ENCODE data around the gene DHFR.
"Not testable (repeated sequence)": the region's sequence is repeated elsewhere in the genome, so short reads cannot be mapped to it uniquely, and the experiment has no call there.

Gene DHFR

DNA sequence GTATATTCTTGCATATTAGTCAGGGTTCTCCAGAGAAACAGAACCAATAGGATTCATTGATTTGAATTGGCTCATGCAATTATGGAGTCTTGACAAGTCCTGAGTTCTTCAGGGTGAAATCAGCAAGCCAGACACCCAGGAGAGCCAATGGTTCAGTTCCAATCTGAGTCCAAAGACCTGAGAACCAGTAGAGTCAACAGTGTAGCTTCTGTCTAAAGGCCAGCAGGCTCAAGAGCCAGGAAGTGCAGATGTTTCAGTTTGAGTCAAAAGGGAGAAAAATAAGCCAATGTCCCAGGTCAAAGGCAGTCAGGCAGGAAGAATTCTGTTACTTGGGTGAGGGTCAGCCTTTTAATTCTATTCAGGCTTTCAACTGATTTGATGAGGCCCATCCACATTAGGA, 47.0 kb downstream of the DHFR start:
- no peak for DNase-seq (ENCODE audit: low read depth)
- H3K4me3 ChIP-seq (ENCODE audit: low read depth, low read length): no peak overlapping the region

DNA sequence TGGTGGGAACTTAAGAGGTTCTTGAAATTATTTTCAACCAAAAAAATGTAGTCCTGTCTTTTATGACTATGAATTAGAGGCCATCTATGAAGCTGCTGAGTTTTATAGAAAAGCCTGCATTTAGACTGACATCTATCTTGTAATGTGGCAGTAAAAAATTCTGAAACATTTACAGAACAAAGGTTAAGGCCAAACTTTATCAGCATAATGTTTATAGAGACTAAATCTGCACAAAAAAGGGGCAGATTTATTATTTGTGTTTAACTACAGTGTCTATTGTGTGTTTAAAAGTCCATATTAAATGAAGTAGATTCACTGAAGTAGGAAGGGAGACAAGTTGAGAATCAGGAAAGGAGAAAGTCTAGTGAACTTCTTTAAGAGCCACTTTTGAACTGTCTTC, 47.4 kb downstream of the DHFR start:
- no peak for DNase-seq (ENCODE audit: low read depth)
- no peak overlapping the region for H3K4me3 ChIP-seq (ENCODE audit: low read depth, low read length)

DNA sequence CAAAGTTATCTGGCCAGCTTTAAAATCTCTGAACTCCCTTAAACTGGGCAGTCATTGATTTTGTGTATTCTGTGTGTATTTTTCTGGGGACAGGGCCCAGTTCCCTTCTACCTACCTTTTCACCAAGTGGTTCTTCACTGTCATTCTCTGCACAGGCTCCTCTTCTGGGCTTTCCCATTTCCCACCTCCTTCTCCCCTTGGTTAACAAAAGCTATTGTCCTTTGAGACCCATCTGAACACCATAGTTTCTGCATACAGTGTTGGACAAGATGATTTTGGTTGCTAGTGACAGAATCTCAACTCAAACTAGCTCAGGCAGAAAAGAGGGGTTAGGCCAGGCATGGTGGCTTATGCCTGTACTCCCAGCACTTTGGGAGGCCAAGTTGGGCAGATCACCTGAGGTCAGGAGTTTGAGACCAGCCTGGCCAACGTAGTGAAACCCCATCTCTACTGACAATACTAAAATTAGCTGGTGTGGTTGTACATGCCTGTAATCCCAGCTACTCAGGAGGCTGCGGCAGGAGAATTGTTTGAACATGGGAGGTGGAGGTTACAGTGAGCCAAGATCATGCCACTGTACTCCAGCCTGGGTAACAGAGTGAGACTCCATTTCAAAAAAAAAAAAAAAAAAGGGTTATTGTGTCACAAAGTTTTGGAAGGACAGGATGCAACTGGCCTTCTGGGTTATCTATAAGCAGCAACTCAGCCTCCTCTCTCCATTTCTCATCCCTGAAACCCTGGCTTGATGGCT, 53.7 kb downstream of the DHFR start:
- no peak for DNase-seq (ENCODE audit: low read depth)

DNA sequence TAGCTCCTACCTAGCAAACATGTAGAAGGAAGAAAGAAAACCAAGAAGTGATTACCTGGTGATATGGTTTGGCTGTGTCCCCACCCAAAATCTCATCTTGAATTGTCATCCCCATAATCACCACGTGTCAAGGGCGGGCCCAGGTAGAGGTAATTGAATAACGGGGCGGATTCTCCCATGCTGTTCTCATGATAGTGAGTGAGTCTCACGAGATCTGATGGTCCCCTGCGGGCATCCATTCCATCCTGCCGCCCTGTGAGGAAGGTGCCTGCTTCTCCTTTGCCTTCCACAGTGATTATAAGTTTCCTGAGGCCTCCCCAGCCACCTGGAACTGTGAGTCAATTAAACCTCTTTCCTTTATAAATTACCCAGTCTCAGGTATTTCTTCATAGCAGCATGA, 57.3 kb downstream of the DHFR start:
- H3K4me3 ChIP-seq (ENCODE audit: low read depth, low read length): no peak overlapping the region
- no peak for DNase-seq (ENCODE audit: low read depth)

More for the DNA sequence above, 53.7 kb downstream of the DHFR start:
- H3K4me3 ChIP-seq (ENCODE audit: low read depth, low read length): no peak overlapping the region

DNA sequence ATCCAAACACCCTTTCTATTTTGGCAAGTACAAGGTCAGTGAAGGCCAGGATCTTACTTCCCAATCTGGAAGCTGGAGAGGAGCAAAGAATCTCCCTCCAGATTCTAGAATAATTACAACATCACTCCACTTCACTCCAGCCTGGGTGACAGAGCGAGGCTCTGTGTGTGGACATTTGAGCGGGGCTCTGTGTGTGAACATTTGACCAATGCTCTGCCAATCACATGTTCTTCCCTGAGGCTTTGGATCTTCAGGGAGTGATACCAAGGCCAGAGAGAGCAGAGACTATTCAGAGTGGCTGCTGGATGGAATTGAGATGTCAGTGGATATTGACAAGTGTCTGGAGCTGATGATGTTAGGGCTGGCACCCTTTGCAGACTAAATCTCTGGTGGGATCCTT, 60.0 kb downstream of the DHFR start:
- no peak overlapping the region for H3K4me3 ChIP-seq (ENCODE audit: low read depth, low read length)
- no peak for DNase-seq (ENCODE audit: low read depth)

DNA sequence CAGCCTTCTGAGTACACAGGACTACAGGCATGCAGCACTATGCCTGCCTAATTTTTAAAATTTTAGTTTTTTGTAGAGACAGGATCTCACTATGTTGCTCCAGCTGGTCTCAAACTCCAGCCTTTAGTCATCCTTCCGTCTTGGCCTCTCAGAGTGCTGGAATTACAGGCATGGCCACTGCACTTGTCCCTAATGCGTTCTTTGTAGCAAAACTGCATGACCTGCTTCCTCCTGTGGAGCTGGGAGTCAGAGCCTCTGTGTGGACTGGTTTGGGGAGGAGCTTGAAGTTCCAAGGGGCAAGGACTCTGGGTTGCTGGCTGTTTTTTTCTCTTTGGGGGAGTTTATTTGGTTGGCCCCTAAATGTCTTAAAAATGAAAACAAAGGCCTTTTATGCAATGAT, 62.0 kb downstream of the DHFR start:
- H3K4me3 ChIP-seq (ENCODE audit: low read depth, low read length): no peak overlapping the region
- DNase-seq (ENCODE audit: low read depth): no peak

DNA sequence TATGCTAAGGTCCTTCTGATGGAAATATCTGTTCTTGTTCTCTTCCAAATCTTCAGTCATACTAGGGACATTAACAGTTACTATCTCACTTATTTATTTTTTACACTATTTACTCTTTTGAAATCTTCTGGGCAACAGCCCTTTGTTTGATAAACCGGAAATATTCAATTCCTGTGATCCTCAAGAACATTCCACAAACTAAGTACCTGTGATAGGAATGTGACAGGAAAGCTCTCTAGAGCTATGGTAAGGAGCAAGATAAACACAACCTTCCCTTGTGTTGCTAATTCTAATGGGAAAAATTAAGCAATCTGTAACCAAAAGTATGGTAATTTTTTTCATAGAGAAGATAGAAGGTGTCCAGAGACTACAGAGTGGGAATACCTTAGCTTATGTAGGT, 62.7 kb downstream of the DHFR start:
- no peak overlapping the region for H3K4me3 ChIP-seq (ENCODE audit: low read depth, low read length)
- no peak for DNase-seq (ENCODE audit: low read depth)

DNA sequence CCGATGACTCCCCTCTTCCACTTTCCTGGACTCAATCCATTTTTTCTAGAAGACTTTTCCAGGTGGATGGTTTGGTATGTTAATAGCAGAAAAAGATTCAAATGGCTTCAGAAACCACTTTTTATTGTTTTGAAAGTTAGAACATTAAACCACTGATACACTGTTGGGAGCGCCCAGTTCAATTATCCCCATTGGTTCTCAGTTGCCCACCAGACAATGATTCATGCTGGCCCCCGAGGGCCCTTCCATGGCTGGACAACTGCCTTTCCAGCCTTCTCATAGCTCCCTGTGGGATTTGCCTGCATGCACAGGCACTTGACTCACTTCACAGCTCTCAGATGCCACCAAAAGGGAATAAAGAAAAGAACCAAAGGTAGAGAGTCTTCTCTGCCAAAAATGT, 63.4 kb downstream of the DHFR start:
- no peak for DNase-seq (ENCODE audit: low read depth)
- no peak overlapping the region for H3K4me3 ChIP-seq (ENCODE audit: low read depth, low read length)

DNA sequence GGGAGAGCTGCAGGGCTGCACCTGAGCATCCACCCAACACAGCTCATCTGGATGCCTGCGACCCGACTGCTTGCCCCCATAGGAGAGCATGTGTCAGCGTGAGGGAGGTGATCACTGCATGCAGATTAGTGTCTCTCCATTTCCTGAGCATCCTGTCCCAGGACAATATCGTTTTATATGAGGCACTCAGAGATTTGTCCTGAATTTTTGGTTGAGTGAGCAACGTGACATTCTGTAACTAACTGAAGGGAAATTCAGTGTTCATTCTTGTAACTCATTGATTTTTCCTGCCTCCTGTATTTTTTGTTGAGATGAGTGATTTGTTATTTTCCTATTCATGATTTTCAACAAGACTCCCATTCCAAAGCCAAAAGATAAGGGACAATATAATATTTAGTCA, 64.0 kb downstream of the DHFR start:
- no peak overlapping the region for H3K4me3 ChIP-seq (ENCODE audit: low read depth, low read length)
- no peak for DNase-seq (ENCODE audit: low read depth)

DNA sequence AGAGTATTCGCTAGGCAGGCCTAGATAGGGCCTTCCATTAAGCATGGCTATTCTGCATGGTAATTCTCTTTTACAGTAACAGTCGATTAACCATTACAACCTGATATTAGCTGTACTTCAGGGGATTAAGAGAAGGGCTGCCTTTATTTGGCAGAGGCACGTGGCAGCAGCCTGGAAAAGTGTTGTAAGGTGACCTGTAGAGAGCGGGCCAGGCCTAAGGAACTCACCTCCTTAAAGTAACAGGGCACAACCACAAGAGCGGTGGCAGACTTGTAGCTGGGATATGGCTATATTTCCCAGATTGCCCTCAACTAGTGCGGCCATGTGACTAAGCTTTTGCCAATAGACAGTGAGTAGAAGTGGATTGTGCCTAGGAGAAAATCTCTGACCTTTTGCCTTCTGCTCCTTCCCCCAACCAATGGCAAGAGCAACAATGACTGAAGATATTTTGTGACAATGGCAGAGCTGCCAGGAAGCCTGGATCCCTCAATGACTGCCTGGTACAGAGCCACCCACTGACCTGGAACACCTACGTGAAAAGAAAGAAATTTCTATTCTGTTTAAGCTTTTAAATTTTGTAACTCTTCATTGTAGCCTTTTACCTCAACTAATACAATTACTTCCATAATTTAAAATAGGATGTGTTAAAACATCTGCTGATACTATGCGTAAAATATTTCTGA, 65.8 kb downstream of the DHFR start:
- H3K4me3 ChIP-seq (ENCODE audit: low read depth, low read length): no peak overlapping the region
- no peak for DNase-seq (ENCODE audit: low read depth)

DNA sequence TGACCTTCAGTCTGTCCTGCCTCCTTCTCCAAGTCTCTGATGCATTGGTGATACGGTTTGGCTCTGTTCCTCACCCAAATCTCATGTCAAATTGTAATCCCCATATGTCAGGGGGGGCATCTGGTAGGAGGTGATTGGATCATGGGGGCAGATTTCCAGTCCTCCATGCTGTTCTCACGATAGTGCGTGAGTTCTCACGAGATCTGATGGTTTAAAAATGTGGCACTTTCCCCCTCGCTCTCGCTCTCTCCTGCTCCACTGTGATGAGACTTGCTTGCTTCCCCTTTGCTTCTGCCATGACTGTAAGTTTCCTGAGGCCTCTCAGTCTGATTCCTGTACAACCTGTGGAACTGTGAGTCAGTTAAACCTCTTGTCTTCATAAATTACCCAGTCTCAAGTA, 70.0 kb downstream of the DHFR start:
- no peak overlapping the region for H3K4me3 ChIP-seq (ENCODE audit: low read depth, low read length)
- no peak for DNase-seq (ENCODE audit: low read depth)

DNA sequence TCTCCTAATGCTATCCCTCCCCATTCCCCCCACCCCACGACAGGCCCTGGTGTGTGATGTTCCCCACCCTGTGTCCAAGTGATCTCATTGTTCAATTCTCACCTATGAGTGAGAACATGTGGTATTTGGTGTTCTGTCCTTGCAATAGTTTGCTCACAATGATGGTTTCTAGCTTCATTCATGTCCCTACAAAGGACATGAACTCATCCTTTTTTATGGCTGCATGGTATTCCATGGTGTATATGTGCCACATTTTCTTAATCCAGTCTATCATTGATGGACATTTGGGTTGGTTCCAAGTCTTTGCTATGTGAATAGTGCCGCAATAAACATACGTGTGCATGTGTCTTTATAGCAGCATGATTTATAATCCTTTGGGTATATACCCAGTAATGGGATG, 74.5 kb downstream of the DHFR start:
- H3K4me3 ChIP-seq (ENCODE audit: low read depth, low read length); DNase-seq (ENCODE audit: low read depth): not testable (repeated sequence)

DNA sequence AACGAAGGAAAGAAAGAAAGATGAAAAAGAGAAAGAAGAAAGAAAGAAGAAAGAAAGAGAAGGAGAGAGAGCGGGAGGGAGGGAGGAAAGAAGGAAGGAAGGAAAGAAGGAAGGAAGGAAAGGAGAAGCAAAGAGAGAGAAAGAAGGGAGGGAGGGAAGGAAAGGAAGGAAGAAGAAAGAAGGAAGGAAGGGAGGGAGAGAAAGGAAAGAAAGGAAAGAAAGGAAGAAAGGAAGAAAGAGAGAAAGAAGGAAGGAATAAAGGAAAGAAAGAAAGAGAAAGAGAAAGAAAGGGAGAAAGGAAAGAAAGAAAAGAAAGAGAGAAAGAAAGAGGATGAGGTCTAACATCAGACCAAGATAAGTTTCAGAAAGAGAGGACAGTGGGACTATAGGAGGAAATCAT, 75.7 kb downstream of the DHFR start:
- no peak overlapping the region for H3K4me3 ChIP-seq (ENCODE audit: low read depth, low read length)
- no peak for DNase-seq (ENCODE audit: low read depth)

DNA sequence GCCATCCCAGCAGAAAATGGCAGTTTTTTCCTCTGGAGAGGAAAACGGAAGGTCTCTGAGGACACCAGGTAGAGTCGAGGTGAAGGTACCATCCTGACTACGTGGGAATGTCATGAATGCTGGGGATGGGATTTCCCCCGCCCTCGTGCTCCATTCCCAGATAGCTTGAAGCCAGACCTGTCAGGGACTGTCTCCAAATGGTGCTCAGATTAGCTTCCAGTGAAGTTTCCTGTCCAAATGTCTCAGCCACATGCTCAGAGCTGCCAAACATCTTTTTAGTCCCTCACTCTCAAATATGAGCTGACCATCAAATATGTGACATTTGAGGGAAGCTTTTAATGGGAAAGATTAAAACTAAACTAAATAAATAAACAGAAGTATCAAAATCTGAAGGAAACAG, 77.1 kb downstream of the DHFR start:
- no peak overlapping the region for H3K4me3 ChIP-seq (ENCODE audit: low read depth, low read length)
- DNase-seq (ENCODE audit: low read depth): no peak

DNA sequence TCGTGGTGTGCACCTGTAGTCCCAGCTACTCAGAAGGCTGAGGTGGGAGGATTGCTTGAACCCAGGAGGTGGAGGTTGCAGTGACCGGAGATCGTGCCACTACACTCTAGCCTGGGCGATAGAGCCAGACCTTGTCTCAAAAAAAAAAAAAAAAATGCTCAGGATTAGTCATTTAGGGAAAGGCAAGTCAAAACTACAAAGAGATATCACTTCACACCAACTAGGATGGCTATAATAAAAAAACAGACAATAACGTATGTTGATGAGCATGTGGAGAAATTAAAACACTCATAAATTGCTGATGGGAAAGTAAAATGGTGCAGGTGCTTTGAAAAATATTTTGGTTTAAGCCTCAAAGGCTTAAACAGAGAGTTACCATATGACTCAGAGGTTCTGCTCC, 78.4 kb downstream of the DHFR start:
- DNase-seq (ENCODE audit: low read depth): no peak
- H3K4me3 ChIP-seq (ENCODE audit: low read depth, low read length): no peak overlapping the region

All from skeletal muscle cell (primary cell).